HEK293 (cell line): ENCODE measurements around the gene GHDC.

Source experiments
- IKZF3 ChIP-seq: fragments of 450-650 bp; IDR thresholded peaks from 2 replicates; pipeline ENCODE4 v1.5.0; 2018; ENCODE audit warnings: missing biosample characterization, mild to moderate bottlenecking, missing genetic modification characterization, moderate library complexity
- KLF16 ChIP-seq: fragments of 450-650 bp; formaldehyde crosslinking; IDR thresholded peaks from 2 replicates; pipeline ENCODE4 v1.5.1; 2017; ENCODE audit warnings: missing biosample characterization, missing genetic modification characterization
- SCRT1 ChIP-seq: fragments of 450-650 bp; formaldehyde crosslinking; IDR thresholded peaks from 2 replicates; pipeline ENCODE4 v1.5.1; 2016; ENCODE audit warnings: missing biosample characterization, missing genetic modification characterization, borderline replicate concordance
- WT1 ChIP-seq: fragments of 450-650 bp; formaldehyde crosslinking; IDR thresholded peaks from 2 replicates; pipeline ENCODE4 v1.5.1; 2016; ENCODE audit warnings: missing biosample characterization, missing genetic modification characterization
- ZBTB21 ChIP-seq: fragments of 450-650 bp; formaldehyde crosslinking; IDR thresholded peaks from 2 replicates; pipeline ENCODE4 v1.5.1; 2017; ENCODE audit warnings: missing biosample characterization, missing genetic modification characterization
- ZBTB48 ChIP-seq: fragments of 450-650 bp; formaldehyde crosslinking; IDR thresholded peaks from 2 replicates; pipeline ENCODE4 v1.5.1; 2016; ENCODE audit warnings: missing biosample characterization, missing genetic modification characterization
- ZIC2 ChIP-seq: fragments of 450-650 bp; formaldehyde crosslinking; IDR thresholded peaks from 2 replicates; pipeline ENCODE4 v1.5.1; 2016; ENCODE audit warnings: missing biosample characterization, missing genetic modification characterization
- ZNF121 ChIP-seq: fragments of 450-650 bp; formaldehyde crosslinking; IDR thresholded peaks from 2 replicates; pipeline ENCODE4 v1.5.1; 2016; ENCODE audit warnings: missing biosample characterization, missing genetic modification characterization
- ZNF2 ChIP-seq: fragments of 450-650 bp; formaldehyde crosslinking; IDR thresholded peaks from 2 replicates; pipeline ENCODE4 v1.5.1; 2016; ENCODE audit warnings: missing biosample characterization, missing genetic modification characterization
- ZNF24 ChIP-seq: fragments of 450-650 bp; formaldehyde crosslinking; IDR thresholded peaks from 2 replicates; pipeline ENCODE4 v1.5.1; 2016; ENCODE audit warnings: missing biosample characterization, missing genetic modification characterization
- ZNF266 ChIP-seq: fragments of 450-650 bp; formaldehyde crosslinking; IDR thresholded peaks from 2 replicates; pipeline ENCODE4 v1.5.1; 2016; ENCODE audit warnings: missing biosample characterization, missing genetic modification characterization, low read depth
- ZNF280D ChIP-seq: fragments of 450-650 bp; formaldehyde crosslinking; IDR thresholded peaks from 2 replicates; pipeline ENCODE4 v1.5.1; 2016; ENCODE audit warnings: missing biosample characterization, missing genetic modification characterization
- ZNF426 ChIP-seq: fragments of 450-650 bp; formaldehyde crosslinking; IDR thresholded peaks from 2 replicates; pipeline ENCODE4 v1.5.1; 2017; ENCODE audit warnings: missing biosample characterization, missing genetic modification characterization, mild to moderate bottlenecking, inconsistent platforms, moderate library complexity
- ZNF518A ChIP-seq: fragments of 450-650 bp; formaldehyde crosslinking; conservative IDR thresholded peaks from 2 replicates; pipeline ENCODE4 v1.5.1; 2016; ENCODE audit warnings: low read depth, missing biosample characterization, missing genetic modification characterization
- ZNF555 ChIP-seq: fragments of 450-650 bp; formaldehyde crosslinking; conservative IDR thresholded peaks from 2 replicates; pipeline ENCODE4 v1.5.1; 2017; ENCODE audit warnings: missing biosample characterization, mild to moderate bottlenecking, missing genetic modification characterization, inconsistent platforms
- ZNF600 ChIP-seq: fragments of 450-650 bp; formaldehyde crosslinking; IDR thresholded peaks from 2 replicates; pipeline ENCODE4 v1.5.1; 2016; ENCODE audit warnings: missing biosample characterization, missing genetic modification characterization
- ZNF624 ChIP-seq: fragments of 450-650 bp; formaldehyde crosslinking; IDR thresholded peaks from 2 replicates; pipeline ENCODE4 v1.5.1; 2017; ENCODE audit warnings: missing biosample characterization, missing genetic modification characterization
- ZNF629 ChIP-seq: fragments of 450-650 bp; formaldehyde crosslinking; IDR thresholded peaks from 2 replicates; pipeline ENCODE4 v1.5.1; 2017; ENCODE audit warnings: missing biosample characterization, missing genetic modification characterization
- ZNF664 ChIP-seq: fragments of 450-650 bp; formaldehyde crosslinking; IDR thresholded peaks from 2 replicates; pipeline ENCODE4 v1.5.1; 2016; ENCODE audit warnings: missing biosample characterization, missing genetic modification characterization
- ZNF670 ChIP-seq: fragments of 450-650 bp; formaldehyde crosslinking; IDR thresholded peaks from 2 replicates; pipeline ENCODE4 v1.5.1; 2016; ENCODE audit warnings: missing biosample characterization, missing genetic modification characterization, low read depth
- ZNF704 ChIP-seq: fragments of 450-650 bp; formaldehyde crosslinking; IDR thresholded peaks from 2 replicates; pipeline ENCODE4 v1.5.1; 2016; ENCODE audit warnings: missing biosample characterization, missing genetic modification characterization
- ZNF768 ChIP-seq: fragments of 450-650 bp; formaldehyde crosslinking; IDR thresholded peaks from 2 replicates; pipeline ENCODE4 v1.5.1; 2018; ENCODE audit warnings: missing biosample characterization, mild to moderate bottlenecking, missing genetic modification characterization
- ZNF792 ChIP-seq: fragments of 450-650 bp; formaldehyde crosslinking; IDR thresholded peaks from 2 replicates; pipeline ENCODE4 v1.5.1; 2016; ENCODE audit warnings: missing biosample characterization, missing genetic modification characterization
- ZNF837 ChIP-seq: fragments of 450-650 bp; formaldehyde crosslinking; IDR thresholded peaks from 2 replicates; pipeline ENCODE4 v1.5.1; 2016; ENCODE audit warnings: missing biosample characterization, missing genetic modification characterization
- ZSCAN16 ChIP-seq: fragments of 450-650 bp; formaldehyde crosslinking; IDR thresholded peaks from 2 replicates; pipeline ENCODE4 v1.5.1; 2016; ENCODE audit warnings: missing biosample characterization, missing genetic modification characterization
- ZSCAN23 ChIP-seq: fragments of 450-650 bp; formaldehyde crosslinking; IDR thresholded peaks from 2 replicates; pipeline ENCODE4 v1.5.1; 2016; ENCODE audit warnings: missing biosample characterization, missing genetic modification characterization
- TF ChIP-seq, protein P1 (sequence below): fragments of 450-650 bp; formaldehyde crosslinking; IDR thresholded peaks from 2 replicates; pipeline ENCODE4 v1.5.1; 2016; ENCODE audit warnings: missing biosample characterization, missing genetic modification characterization
- TF ChIP-seq, protein P2 (sequence below): fragments of 450-650 bp; formaldehyde crosslinking; IDR thresholded peaks from 2 replicates; pipeline ENCODE4 v1.5.1; 2016; ENCODE audit warnings: missing biosample characterization, missing genetic modification characterization

Gene GHDC

GRCh38 chr17:42179911-42180410 is 14.3 kb downstream of the GHDC start (continued):
- no peak for TF ChIP-seq ZNF704
- no peak for TF ChIP-seq ZNF664 (tag by site-specific recombination)
- no peak for TF ChIP-seq WT1
- TF ChIP-seq, protein P1, sequence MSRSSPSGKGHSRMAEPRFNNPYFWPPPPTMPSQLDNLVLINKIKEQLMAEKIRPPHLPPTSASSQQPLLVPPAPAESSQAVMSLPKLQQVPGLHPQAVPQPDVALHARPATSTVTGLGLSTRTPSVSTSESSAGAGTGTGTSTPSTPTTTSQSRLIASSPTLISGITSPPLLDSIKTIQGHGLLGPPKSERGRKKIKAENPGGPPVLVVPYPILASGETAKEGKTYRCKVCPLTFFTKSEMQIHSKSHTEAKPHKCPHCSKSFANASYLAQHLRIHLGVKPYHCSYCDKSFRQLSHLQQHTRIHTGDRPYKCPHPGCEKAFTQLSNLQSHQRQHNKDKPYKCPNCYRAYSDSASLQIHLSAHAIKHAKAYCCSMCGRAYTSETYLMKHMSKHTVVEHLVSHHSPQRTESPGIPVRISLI (tag by site-specific recombination): no peak
- no peak for TF ChIP-seq ZNF426
- TF ChIP-seq, protein P2, sequence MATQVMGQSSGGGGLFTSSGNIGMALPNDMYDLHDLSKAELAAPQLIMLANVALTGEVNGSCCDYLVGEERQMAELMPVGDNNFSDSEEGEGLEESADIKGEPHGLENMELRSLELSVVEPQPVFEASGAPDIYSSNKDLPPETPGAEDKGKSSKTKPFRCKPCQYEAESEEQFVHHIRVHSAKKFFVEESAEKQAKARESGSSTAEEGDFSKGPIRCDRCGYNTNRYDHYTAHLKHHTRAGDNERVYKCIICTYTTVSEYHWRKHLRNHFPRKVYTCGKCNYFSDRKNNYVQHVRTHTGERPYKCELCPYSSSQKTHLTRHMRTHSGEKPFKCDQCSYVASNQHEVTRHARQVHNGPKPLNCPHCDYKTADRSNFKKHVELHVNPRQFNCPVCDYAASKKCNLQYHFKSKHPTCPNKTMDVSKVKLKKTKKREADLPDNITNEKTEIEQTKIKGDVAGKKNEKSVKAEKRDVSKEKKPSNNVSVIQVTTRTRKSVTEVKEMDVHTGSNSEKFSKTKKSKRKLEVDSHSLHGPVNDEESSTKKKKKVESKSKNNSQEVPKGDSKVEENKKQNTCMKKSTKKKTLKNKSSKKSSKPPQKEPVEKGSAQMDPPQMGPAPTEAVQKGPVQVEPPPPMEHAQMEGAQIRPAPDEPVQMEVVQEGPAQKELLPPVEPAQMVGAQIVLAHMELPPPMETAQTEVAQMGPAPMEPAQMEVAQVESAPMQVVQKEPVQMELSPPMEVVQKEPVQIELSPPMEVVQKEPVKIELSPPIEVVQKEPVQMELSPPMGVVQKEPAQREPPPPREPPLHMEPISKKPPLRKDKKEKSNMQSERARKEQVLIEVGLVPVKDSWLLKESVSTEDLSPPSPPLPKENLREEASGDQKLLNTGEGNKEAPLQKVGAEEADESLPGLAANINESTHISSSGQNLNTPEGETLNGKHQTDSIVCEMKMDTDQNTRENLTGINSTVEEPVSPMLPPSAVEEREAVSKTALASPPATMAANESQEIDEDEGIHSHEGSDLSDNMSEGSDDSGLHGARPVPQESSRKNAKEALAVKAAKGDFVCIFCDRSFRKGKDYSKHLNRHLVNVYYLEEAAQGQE (tag by site-specific recombination): peak; percentile 99
- TF ChIP-seq ZNF600 (tag by site-specific recombination): no peak
- TF ChIP-seq ZNF280D: no peak
- no peak for TF ChIP-seq ZBTB48 (tag by site-specific recombination)
- TF ChIP-seq ZNF555 (tag by site-specific recombination): no peak
- TF ChIP-seq ZNF670 (tag by site-specific recombination): no peak
- TF ChIP-seq ZNF792 (tag by site-specific recombination): no peak
- no peak for TF ChIP-seq ZNF624 (tag by site-specific recombination)
- no peak for TF ChIP-seq ZBTB21
- no peak for TF ChIP-seq SCRT1 (tag by site-specific recombination)
- TF ChIP-seq ZSCAN23 (tag by site-specific recombination): no peak
- no peak for TF ChIP-seq ZNF837 (tag by site-specific recombination)
- no peak for TF ChIP-seq ZIC2 (tag by site-specific recombination)
- 0 out of 2 replicates have a peak, but pooled peaks have one; percentile 36 for TF ChIP-seq ZNF629
- peak; percentile 89 for TF ChIP-seq IKZF3 (tag by site-specific recombination)
- TF ChIP-seq ZSCAN16 (tag by site-specific recombination): no peak
- TF ChIP-seq KLF16: no peak
- TF ChIP-seq ZNF768 (tag by site-specific recombination): no peak
- no peak for TF ChIP-seq ZNF2
- no peak for TF ChIP-seq ZNF121 (tag by site-specific recombination)
- TF ChIP-seq ZNF24 (tag by site-specific recombination): no peak
- no peak for TF ChIP-seq ZNF266 (tag by site-specific recombination)
- TF ChIP-seq ZNF518A (tag by site-specific recombination): no peak
